ENCODE data around the gene HBG2. TPM values are rescaled to one million over a fixed set of nuclear protein-coding genes. Genes with fewer than 3 reads are reported as not detected.

HBG2 gene
- total and polyA plus RNA-seq, 9 of the 15 experiments (the other 6 are each of a cell fraction or from before 2014, with no cell fraction given), result 1,626 to 58,619 (median 10,515) TPM

DNA sequence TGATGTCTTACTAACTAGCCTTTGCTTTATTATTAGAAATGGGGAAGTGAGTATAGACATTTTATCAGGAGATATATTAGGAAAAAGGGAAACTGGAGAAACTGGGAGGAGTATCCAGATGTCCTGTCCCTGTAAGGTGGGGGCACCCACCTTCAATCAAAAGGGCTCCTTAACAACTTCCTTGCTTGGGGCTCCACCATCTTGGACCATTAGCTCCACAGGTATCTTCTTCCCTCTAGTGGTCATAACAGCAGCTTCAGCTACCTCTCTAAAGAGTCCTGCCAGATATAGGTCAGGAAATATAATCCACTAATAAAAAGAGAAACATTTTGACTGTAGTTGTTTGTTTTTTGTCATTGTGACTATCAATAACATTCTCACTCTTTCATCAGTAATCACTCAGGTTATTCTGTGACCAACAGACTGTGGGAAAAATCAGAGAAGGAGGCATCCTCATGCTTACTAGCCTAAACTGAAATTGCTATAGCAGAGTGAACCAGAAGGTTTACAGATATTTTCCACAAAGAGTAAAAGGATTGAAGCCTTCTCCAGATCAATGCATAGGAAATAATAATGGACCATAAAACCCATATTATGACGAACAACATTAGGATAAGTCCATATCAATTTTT is 36.7 kb upstream of the HBG2 start (continued):
- TF ChIP-seq, protein P1, sequence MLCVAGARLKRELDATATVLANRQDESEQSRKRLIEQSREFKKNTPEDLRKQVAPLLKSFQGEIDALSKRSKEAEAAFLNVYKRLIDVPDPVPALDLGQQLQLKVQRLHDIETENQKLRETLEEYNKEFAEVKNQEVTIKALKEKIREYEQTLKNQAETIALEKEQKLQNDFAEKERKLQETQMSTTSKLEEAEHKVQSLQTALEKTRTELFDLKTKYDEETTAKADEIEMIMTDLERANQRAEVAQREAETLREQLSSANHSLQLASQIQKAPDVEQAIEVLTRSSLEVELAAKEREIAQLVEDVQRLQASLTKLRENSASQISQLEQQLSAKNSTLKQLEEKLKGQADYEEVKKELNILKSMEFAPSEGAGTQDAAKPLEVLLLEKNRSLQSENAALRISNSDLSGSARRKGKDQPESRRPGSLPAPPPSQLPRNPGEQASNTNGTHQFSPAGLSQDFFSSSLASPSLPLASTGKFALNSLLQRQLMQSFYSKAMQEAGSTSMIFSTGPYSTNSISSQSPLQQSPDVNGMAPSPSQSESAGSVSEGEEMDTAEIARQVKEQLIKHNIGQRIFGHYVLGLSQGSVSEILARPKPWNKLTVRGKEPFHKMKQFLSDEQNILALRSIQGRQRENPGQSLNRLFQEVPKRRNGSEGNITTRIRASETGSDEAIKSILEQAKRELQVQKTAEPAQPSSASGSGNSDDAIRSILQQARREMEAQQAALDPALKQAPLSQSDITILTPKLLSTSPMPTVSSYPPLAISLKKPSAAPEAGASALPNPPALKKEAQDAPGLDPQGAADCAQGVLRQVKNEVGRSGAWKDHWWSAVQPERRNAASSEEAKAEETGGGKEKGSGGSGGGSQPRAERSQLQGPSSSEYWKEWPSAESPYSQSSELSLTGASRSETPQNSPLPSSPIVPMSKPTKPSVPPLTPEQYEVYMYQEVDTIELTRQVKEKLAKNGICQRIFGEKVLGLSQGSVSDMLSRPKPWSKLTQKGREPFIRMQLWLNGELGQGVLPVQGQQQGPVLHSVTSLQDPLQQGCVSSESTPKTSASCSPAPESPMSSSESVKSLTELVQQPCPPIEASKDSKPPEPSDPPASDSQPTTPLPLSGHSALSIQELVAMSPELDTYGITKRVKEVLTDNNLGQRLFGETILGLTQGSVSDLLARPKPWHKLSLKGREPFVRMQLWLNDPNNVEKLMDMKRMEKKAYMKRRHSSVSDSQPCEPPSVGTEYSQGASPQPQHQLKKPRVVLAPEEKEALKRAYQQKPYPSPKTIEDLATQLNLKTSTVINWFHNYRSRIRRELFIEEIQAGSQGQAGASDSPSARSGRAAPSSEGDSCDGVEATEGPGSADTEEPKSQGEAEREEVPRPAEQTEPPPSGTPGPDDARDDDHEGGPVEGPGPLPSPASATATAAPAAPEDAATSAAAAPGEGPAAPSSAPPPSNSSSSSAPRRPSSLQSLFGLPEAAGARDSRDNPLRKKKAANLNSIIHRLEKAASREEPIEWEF (CRISPR knock-in tag; IDR thresholded peaks at IDR 0.05), result no peak
- no peak for TF ChIP-seq MXI1 (IDR thresholded peaks at IDR 0.05; ENCODE audit: low read depth, low read length)
- TF ChIP-seq CC2D1A (IDR thresholded peaks at IDR 0.05), result peak; percentile 83
- no peak for TF ChIP-seq CCAR2 (IDR thresholded peaks at IDR 0.05; ENCODE audit: low read depth, low read length)
- TF ChIP-seq ZNF134 (CRISPR knock-in tag; conservative IDR thresholded peaks at IDR 0.05), result no peak
- 0 out of 2 replicates have a peak, but pooled peaks have one; percentile 33 for TF ChIP-seq L3MBTL2 (IDR thresholded peaks at IDR 0.05)
- no peak for TF ChIP-seq NR2C2 (CRISPR knock-in tag; IDR thresholded peaks at IDR 0.05)
- no peak for TF ChIP-seq NR2C2 (tag; IDR thresholded peaks at IDR 0.05)
- 0 out of 2 replicates have a peak, but pooled peaks have one; percentile 41 for TF ChIP-seq FOXM1 (IDR thresholded peaks at IDR 0.05; ENCODE audit: low read depth)
- no peak for TF ChIP-seq FOXM1 (CRISPR knock-in tag; IDR thresholded peaks at IDR 0.05; ENCODE audit: low read depth)
- TF ChIP-seq KLF13 (tag; IDR thresholded peaks at IDR 0.05; ENCODE audit: borderline replicate concordance, low read depth), result 0 out of 2 replicates have a peak, but pooled peaks have one; percentile 39
- TF ChIP-seq, protein P2, sequence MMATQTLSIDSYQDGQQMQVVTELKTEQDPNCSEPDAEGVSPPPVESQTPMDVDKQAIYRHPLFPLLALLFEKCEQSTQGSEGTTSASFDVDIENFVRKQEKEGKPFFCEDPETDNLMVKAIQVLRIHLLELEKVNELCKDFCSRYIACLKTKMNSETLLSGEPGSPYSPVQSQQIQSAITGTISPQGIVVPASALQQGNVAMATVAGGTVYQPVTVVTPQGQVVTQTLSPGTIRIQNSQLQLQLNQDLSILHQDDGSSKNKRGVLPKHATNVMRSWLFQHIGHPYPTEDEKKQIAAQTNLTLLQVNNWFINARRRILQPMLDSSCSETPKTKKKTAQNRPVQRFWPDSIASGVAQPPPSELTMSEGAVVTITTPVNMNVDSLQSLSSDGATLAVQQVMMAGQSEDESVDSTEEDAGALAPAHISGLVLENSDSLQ (IDR thresholded peaks at IDR 0.05), result peak; percentile 68
- TF ChIP-seq, protein P3, sequence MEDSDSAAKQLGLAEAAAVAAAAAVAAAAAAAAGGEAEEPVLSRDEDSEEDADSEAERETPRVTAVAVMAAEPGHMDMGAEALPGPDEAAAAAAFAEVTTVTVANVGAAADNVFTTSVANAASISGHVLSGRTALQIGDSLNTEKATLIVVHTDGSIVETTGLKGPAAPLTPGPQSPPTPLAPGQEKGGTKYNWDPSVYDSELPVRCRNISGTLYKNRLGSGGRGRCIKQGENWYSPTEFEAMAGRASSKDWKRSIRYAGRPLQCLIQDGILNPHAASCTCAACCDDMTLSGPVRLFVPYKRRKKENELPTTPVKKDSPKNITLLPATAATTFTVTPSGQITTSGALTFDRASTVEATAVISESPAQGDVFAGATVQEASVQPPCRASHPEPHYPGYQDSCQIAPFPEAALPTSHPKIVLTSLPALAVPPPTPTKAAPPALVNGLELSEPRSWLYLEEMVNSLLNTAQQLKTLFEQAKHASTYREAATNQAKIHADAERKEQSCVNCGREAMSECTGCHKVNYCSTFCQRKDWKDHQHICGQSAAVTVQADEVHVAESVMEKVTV (CRISPR knock-in tag; IDR thresholded peaks at IDR 0.05), result peak; percentile 93
- TF ChIP-seq ATF7 (IDR thresholded peaks at IDR 0.05), result 0 out of 2 replicates have a peak, but pooled peaks have one; percentile 17
- no peak for TF ChIP-seq HDGF (IDR thresholded peaks at IDR 0.05)
- TF ChIP-seq, protein P4, sequence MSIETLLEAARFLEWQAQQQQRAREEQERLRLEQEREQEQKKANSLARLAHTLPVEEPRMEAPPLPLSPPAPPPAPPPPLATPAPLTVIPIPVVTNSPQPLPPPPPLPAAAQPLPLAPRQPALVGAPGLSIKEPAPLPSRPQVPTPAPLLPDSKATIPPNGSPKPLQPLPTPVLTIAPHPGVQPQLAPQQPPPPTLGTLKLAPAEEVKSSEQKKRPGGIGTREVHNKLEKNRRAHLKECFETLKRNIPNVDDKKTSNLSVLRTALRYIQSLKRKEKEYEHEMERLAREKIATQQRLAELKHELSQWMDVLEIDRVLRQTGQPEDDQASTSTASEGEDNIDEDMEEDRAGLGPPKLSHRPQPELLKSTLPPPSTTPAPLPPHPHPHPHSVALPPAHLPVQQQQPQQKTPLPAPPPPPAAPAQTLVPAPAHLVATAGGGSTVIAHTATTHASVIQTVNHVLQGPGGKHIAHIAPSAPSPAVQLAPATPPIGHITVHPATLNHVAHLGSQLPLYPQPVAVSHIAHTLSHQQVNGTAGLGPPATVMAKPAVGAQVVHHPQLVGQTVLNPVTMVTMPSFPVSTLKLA (conservative IDR thresholded peaks at IDR 0.05), result peak in 1 of 2 experiments; percentile 34; a peak in 2 of 4 replicates
- peak; percentile 39 for TF ChIP-seq DACH1 (IDR thresholded peaks at IDR 0.05; ENCODE audit: partially characterized antibody)
- TF ChIP-seq ILK (tag; IDR thresholded peaks at IDR 0.05; ENCODE audit: borderline replicate concordance, low read depth), result no peak
- no peak for TF ChIP-seq ZNF79 (CRISPR knock-in tag; IDR thresholded peaks at IDR 0.05; ENCODE audit: low read depth)
- peak; percentile 93 for TF ChIP-seq SMC3 (conservative IDR thresholded peaks at IDR 0.05; ENCODE audit: insufficient read depth, low read depth, low read length)
